IMR-90 (cell line): ENCODE results near the gene PSME3. TPM values are rescaled to one million over a fixed set of nuclear protein-coding genes. Genes with fewer than 3 reads are reported as not detected.

Experiments
- ATAC-seq: fragments of 200-7000 bp; cut with Tn5 transposase; 2 replicates; pipeline ENCODE4 v1.9.1; 2020; ENCODE audit warnings: low read depth, mild to moderate bottlenecking, moderate library complexity
- BruUV-seq: library from RNA; stranded (reverse); fragments of 400-500 nt; replicated peaks from 2 replicates; lab custom pipeline; 2021; lab: Mats Ljungman, UMichigan
- CTCF ChIA-PET: fragments of 300-600 bp; formaldehyde crosslinking; extraction: SDS; loops from one replicate; lab custom pipeline; 2021; ENCODE audit warnings: antibody characterized with exemption; lab: Yijun Ruan, JAX
- POLR2A ChIA-PET: fragments of 300-600 bp; sonication (Branson Sonifier 250); formaldehyde crosslinking; loops from one replicate; lab custom pipeline; 2022; ENCODE audit warnings: antibody characterized with exemption; ENCODE audit not compliant: unreplicated experiment; lab: Charles Lee
- DNase-seq: peaks from one replicate; pipeline ENCODE4 v3.0.0; 2013
- H2AFZ ChIP-seq: replicated peaks from 2 replicates; pipeline ENCODE3; 2013; ENCODE audit warnings: low read length, mild to moderate bottlenecking; ENCODE audit not compliant: poor library complexity
- H2AK5ac ChIP-seq: 2 replicates; pipeline ENCODE4 v1.6.1; 2013; ENCODE audit warnings: low read depth, low read length, inconsistent platforms
- H2AK9ac ChIP-seq: replicated peaks from 2 replicates; pipeline ENCODE3; 2013; ENCODE audit warnings: mild to moderate bottlenecking, low read depth, low read length, moderate library complexity; ENCODE audit not compliant: poor library complexity
- H2BK120ac ChIP-seq: 2 replicates; pipeline ENCODE4 v1.6.1; 2013; ENCODE audit warnings: low read depth, low read length, inconsistent platforms
- H2BK15ac ChIP-seq: 3 replicates; pipeline ENCODE4 v1.6.1; 2013; ENCODE audit warnings: low read depth, low read length, inconsistent platforms
- H2BK20ac ChIP-seq: 2 replicates; pipeline ENCODE4 v1.6.1; 2013; ENCODE audit warnings: low read depth, mild to moderate bottlenecking, inconsistent platforms, low read length, moderate library complexity
- H2BK5ac ChIP-seq: 2 replicates; pipeline ENCODE4 v1.6.1; 2013; ENCODE audit warnings: mild to moderate bottlenecking, low read depth, low read length, inconsistent platforms; ENCODE audit not compliant: poor library complexity, severe bottlenecking
- H3K14ac ChIP-seq: replicated peaks from 2 replicates; pipeline ENCODE4 v1.6.1; 2013; ENCODE audit warnings: low read depth, low read length, inconsistent platforms
- H3K18ac ChIP-seq: 2 replicates; pipeline ENCODE4 v1.6.1; 2013; ENCODE audit warnings: low read depth, low read length, control low read depth
- H3K23ac ChIP-seq: 2 replicates; pipeline ENCODE4 v1.6.1; 2013; ENCODE audit warnings: low read depth, low read length, inconsistent platforms
- H3K27ac ChIP-seq: 2 replicates; pipeline ENCODE4 v1.5.1; 2013; ENCODE audit warnings: mild to moderate bottlenecking, control low read depth, low read length; ENCODE audit not compliant: insufficient read depth
- H3K27me3 ChIP-seq: 2 replicates; pipeline ENCODE4 v1.6.1; 2013; ENCODE audit warnings: low read length; ENCODE audit not compliant: control insufficient read depth, insufficient read depth
- H3K36me3 ChIP-seq: 2 replicates; pipeline ENCODE4 v1.6.1; 2013; ENCODE audit warnings: low read length, mixed read lengths; ENCODE audit not compliant: control insufficient read depth, insufficient read depth
- H3K4ac ChIP-seq: 2 replicates; pipeline ENCODE4 v1.6.1; 2013; ENCODE audit warnings: low read depth, low read length, inconsistent platforms
- H3K4me1 ChIP-seq: 2 replicates; pipeline ENCODE4 v1.6.1; 2013; ENCODE audit warnings: low read length, mixed read lengths; ENCODE audit not compliant: control insufficient read depth, insufficient read depth
- H3K4me2 ChIP-seq: 2 replicates; pipeline ENCODE4 v1.6.1; 2013; ENCODE audit warnings: low read depth, mild to moderate bottlenecking, control low read depth, low read length, moderate library complexity
- H3K4me3 ChIP-seq: 2 replicates; pipeline ENCODE4 v1.5.1; 2013; ENCODE audit warnings: low read depth, mild to moderate bottlenecking, control low read depth, low read length, moderate library complexity; ENCODE audit not compliant: insufficient read depth
- H3K56ac ChIP-seq: 2 replicates; pipeline ENCODE4 v1.6.1; 2013; ENCODE audit warnings: low read length, inconsistent platforms; ENCODE audit not compliant: insufficient read depth; ENCODE audit errors: extremely low read depth
- H3K79me1 ChIP-seq, 2 experiments: 2 replicates each; pipeline ENCODE4 v1.6.1; 2013; ENCODE audit warnings: low read length in 2 of 2, inconsistent platforms in 1 of 2, low read depth in 1 of 2
- H3K9ac ChIP-seq: 2 replicates; pipeline ENCODE4 v1.6.1; 2013; ENCODE audit warnings: low read depth, low read length, control low read depth
- H3K9me1 ChIP-seq: 2 replicates; pipeline ENCODE4 v1.6.1; 2013; ENCODE audit warnings: low read length, inconsistent platforms; ENCODE audit not compliant: insufficient read depth
- H3K9me3 ChIP-seq: 2 replicates; pipeline ENCODE4 v1.6.1; 2013; ENCODE audit warnings: low read length; ENCODE audit not compliant: control insufficient read depth, insufficient read depth
- H4K20me1 ChIP-seq: 2 replicates; pipeline ENCODE4 v1.6.1; 2013; ENCODE audit warnings: low read length, inconsistent platforms; ENCODE audit not compliant: insufficient read depth
- H4K5ac ChIP-seq: 2 replicates; pipeline ENCODE4 v1.6.1; 2013; ENCODE audit warnings: mild to moderate bottlenecking, low read depth, low read length, control low read depth
- H4K8ac ChIP-seq, 2 experiments: 2 replicates each; pipeline ENCODE4 v1.6.1; 2013; ENCODE audit warnings: low read depth in 2 of 2, low read length in 2 of 2, control low read depth in 1 of 2, inconsistent platforms in 1 of 2
- H4K91ac ChIP-seq: 2 replicates; pipeline ENCODE4 v1.6.1; 2013; ENCODE audit warnings: low read depth, low read length, inconsistent platforms; ENCODE audit not compliant: insufficient read depth
- BHLHE40 ChIP-seq: fragments of 150-350 bp; IDR thresholded peaks from 2 replicates; pipeline ENCODE4 v1.6.1; 2016; ENCODE audit warnings: mild to moderate bottlenecking, low read depth, low read length
- CEBPB ChIP-seq: IDR thresholded peaks from 2 replicates; pipeline ENCODE4 v1.6.1; 2012; ENCODE audit warnings: low read depth, low read length, improper control_type of control experiment
- CHD1 ChIP-seq: IDR thresholded peaks from 2 replicates; pipeline ENCODE4 v1.6.1; 2012; ENCODE audit warnings: low read depth, low read length, improper control_type of control experiment
- FOS ChIP-seq: fragments of 150-350 bp; IDR thresholded peaks from 2 replicates; pipeline ENCODE4 v1.6.1; 2016; ENCODE audit warnings: low read depth, low read length
- MAFK ChIP-seq: IDR thresholded peaks from 2 replicates; pipeline ENCODE4 v1.6.1; 2012; ENCODE audit warnings: low read depth, low read length, improper control_type of control experiment
- MAZ ChIP-seq: IDR thresholded peaks from 2 replicates; pipeline ENCODE4 v1.6.1; 2012; ENCODE audit warnings: low read depth, mild to moderate bottlenecking, low read length, improper control_type of control experiment, moderate library complexity, borderline replicate concordance
- MXI1 ChIP-seq: IDR thresholded peaks from 2 replicates; pipeline ENCODE4 v1.6.1; 2012; ENCODE audit warnings: low read depth, mild to moderate bottlenecking, low read length, moderate library complexity, borderline replicate concordance
- NFE2L2 ChIP-seq: fragments of 150-350 bp; IDR thresholded peaks from 2 replicates; pipeline ENCODE4 v1.6.1; 2016; ENCODE audit warnings: low read depth, mild to moderate bottlenecking, low read length
- POLR2A ChIP-seq: IDR thresholded peaks from 2 replicates; pipeline ENCODE4 v1.6.1; 2012; ENCODE audit warnings: mild to moderate bottlenecking, low read depth, low read length
- RAD21 ChIP-seq: IDR thresholded peaks from 2 replicates; pipeline ENCODE4 v1.6.1; 2012; ENCODE audit warnings: low read length, improper control_type of control experiment
- RCOR1 ChIP-seq: IDR thresholded peaks from 2 replicates; pipeline ENCODE4 v1.6.1; 2012; ENCODE audit warnings: mild to moderate bottlenecking, low read length, improper control_type of control experiment; ENCODE audit not compliant: insufficient replicate concordance
- RFX5 ChIP-seq: IDR thresholded peaks from 2 replicates; pipeline ENCODE4 v1.8.0; 2012; ENCODE audit warnings: low read depth, mild to moderate bottlenecking, low read length, moderate library complexity
- SMC3 ChIP-seq: fragments of 150-350 bp; IDR thresholded peaks from 2 replicates; pipeline ENCODE4 v1.6.1; 2016; ENCODE audit warnings: low read depth, mild to moderate bottlenecking, antibody characterized with exemption, low read length, moderate library complexity
- WGBS, 2 experiments: methylation state at CpG; one replicate each; pipeline versions ENCODE4 v1.1.5 to v1.1.7; 2013; ENCODE audit warnings: missing lambda C conversion rate in 2 of 2; ENCODE audit not compliant: insufficient read length in 1 of 2; ENCODE audit errors: extremely low coverage in 2 of 2; 5-methylcytosine and 5-hydroxymethylcytosine counted together
- dilution Hi-C: fragments of 300-500 bp; cut with HindIII; formaldehyde crosslinking; loops from one replicate; pipeline ENCODE4 v1.14.3; 2018; ENCODE audit warnings: low sequenced_read_pairs; ENCODE audit not compliant: unreplicated experiment
- in situ Hi-C: fragments of 300-500 bp; cut with MboI; formaldehyde crosslinking; loops from 3 replicates; pipeline ENCODE4 v1.14.3; 2019; ENCODE audit warnings: low sequenced_read_pairs, inconsistent platforms, mixed read lengths
- intact Hi-C: fragments of 100-400 bp; cut with micrococcal nuclease; formaldehyde crosslinking; loops from 2 replicates; pipeline ENCODE4 v1.10.0; 2022
- polyA plus RNA-seq, 3 experiments: library from polyadenylated mRNA; depleted of rRNA; stranded (reverse); fragments of >200 nt; gene quantifications; 2 replicates each; pipeline ENCODE4 v1.2.3, GENCODE V29; 2012; ENCODE audit warnings: low replicate concordance in 1 of 3
- total RNA-seq: library from RNA; depleted of rRNA; stranded (reverse); fragments of >200 nt; gene quantifications from 2 replicates; pipeline ENCODE4 v1.2.3, GENCODE V29; 2012
- TF ChIP-seq, protein P1 (sequence below): conservative IDR thresholded peaks from 2 replicates; pipeline ENCODE4 v1.5.1; 2012; ENCODE audit warnings: mild to moderate bottlenecking, low read depth, low read length, improper control_type of control experiment
- TF ChIP-seq, protein P2 (sequence below): fragments of 150-350 bp; IDR thresholded peaks from 2 replicates; pipeline ENCODE4 v1.6.1; 2016; ENCODE audit warnings: low read depth, mild to moderate bottlenecking, low read length, moderate library complexity, borderline replicate concordance

The PSME3 gene
- total and polyA plus RNA-seq, 2 of the 4 experiments (the other 2 are of a cell fraction), result 72.4 to 100 TPM

- no peak overlapping the region for H2BK20ac ChIP-seq
- H3K79me1 ChIP-seq, result peaks cover 20 to 39% of the 10 kb centered on the region in 2 experiments
- dilution Hi-C loops, result no loop called here
- no peak overlapping the region for H3K18ac ChIP-seq
- TF ChIP-seq BHLHE40, result no peak
- TF ChIP-seq MAZ, result no peak
- no peak for TF ChIP-seq NFE2L2
- no peak for TF ChIP-seq RCOR1
- no peak for TF ChIP-seq SMC3
- TF ChIP-seq, protein P1, sequence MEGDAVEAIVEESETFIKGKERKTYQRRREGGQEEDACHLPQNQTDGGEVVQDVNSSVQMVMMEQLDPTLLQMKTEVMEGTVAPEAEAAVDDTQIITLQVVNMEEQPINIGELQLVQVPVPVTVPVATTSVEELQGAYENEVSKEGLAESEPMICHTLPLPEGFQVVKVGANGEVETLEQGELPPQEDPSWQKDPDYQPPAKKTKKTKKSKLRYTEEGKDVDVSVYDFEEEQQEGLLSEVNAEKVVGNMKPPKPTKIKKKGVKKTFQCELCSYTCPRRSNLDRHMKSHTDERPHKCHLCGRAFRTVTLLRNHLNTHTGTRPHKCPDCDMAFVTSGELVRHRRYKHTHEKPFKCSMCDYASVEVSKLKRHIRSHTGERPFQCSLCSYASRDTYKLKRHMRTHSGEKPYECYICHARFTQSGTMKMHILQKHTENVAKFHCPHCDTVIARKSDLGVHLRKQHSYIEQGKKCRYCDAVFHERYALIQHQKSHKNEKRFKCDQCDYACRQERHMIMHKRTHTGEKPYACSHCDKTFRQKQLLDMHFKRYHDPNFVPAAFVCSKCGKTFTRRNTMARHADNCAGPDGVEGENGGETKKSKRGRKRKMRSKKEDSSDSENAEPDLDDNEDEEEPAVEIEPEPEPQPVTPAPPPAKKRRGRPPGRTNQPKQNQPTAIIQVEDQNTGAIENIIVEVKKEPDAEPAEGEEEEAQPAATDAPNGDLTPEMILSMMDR, result no peak
- TF ChIP-seq FOS, result no peak
- no peak for TF ChIP-seq MAFK
- no peak for TF ChIP-seq RFX5
- no peak for TF ChIP-seq CEBPB
- no peak for TF ChIP-seq MXI1
- TF ChIP-seq RAD21, result no peak
- TF ChIP-seq CHD1, result no peak
- TF ChIP-seq POLR2A, result no peak
- TF ChIP-seq, protein P2, sequence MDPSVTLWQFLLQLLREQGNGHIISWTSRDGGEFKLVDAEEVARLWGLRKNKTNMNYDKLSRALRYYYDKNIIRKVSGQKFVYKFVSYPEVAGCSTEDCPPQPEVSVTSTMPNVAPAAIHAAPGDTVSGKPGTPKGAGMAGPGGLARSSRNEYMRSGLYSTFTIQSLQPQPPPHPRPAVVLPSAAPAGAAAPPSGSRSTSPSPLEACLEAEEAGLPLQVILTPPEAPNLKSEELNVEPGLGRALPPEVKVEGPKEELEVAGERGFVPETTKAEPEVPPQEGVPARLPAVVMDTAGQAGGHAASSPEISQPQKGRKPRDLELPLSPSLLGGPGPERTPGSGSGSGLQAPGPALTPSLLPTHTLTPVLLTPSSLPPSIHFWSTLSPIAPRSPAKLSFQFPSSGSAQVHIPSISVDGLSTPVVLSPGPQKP, result no peak
- H3K4me1 ChIP-seq, result peaks cover 7% of the 10 kb centered on the region
- H4K20me1 ChIP-seq, result no peaks in the 10 kb centered on the region
- no peak overlapping the region for H3K27ac ChIP-seq
- H3K4ac ChIP-seq, result no peak overlapping the region
- H3K4me3 ChIP-seq, result no peak overlapping the region
- CTCF ChIA-PET, result no interaction called here
- intact Hi-C loops, result no loop called here
- H2BK15ac ChIP-seq, result no peak overlapping the region
- in situ Hi-C loops, result no loop called here
- H3K23ac ChIP-seq, result no peak overlapping the region
- peaks cover 4% of the 10 kb centered on the region; the same call in 1 of the 2 replicates for H3K36me3 ChIP-seq
- no peak overlapping the region for H3K14ac ChIP-seq
- no peak overlapping the region for H3K56ac ChIP-seq
- no peak overlapping the region for H4K91ac ChIP-seq
- no peak overlapping the region for H2BK5ac ChIP-seq
- no peaks in the 10 kb centered on the region for H3K27me3 ChIP-seq
- no peak overlapping the region for H2AFZ ChIP-seq
- no peak overlapping the region for H2AK5ac ChIP-seq
- H3K9ac ChIP-seq, result no peak overlapping the region
- H2AK9ac ChIP-seq, result peak overlapping the region; percentile 57
- peaks cover 19% of the 10 kb centered on the region for H3K9me1 ChIP-seq
- 97% methylated on average over 9 of the region's 10 CpGs; no CpG with 5 or more reads in 1 of the 2 experiments for WGBS, 2 experiments
- no peak overlapping the region for H4K8ac ChIP-seq
- ATAC-seq (no peak), DNase-seq (no peak)
- BruUV-seq, result no TSS peak
- H2BK120ac ChIP-seq, result no peak overlapping the region
- no peak overlapping the region for H4K5ac ChIP-seq
- no peaks in the 10 kb centered on the region for H3K9me3 ChIP-seq
- H3K4me2 ChIP-seq, result no peak overlapping the region
- POLR2A ChIA-PET, result interaction anchor here (1.0 kb wide), 1 partner anchor 29 kb away, joined by 3 read pairs; the partner anchor contains the start of gene BECN1
These were observed 37.7 kb upstream of the PSME3 start for GRCh38 chr17:42795465-42795864.
